ENCODE measurements around the gene MGME1. TPM values are rescaled to one million over a fixed set of nuclear protein-coding genes. Genes with fewer than 3 reads are reported as not detected.

Gene MGME1
- total and polyA plus RNA-seq, 2 of the 13 experiments (the other 11 are each of a cell fraction or from before 2014, with no cell fraction given) = 36.7 to 66.6 TPM

GRCh38 chr20:17958373-17959256, 10.2 kb upstream of the MGME1 start (continued):
- TF ChIP-seq REPIN1 (CRISPR knock-in tag; IDR thresholded peaks at IDR 0.05; ENCODE audit: borderline replicate concordance, low read depth) (peak; percentile 21; the same call in 1 of the 2 replicates), ZNF878 (CRISPR knock-in tag; IDR thresholded peaks at IDR 0.05) (no peak), ARID5B (CRISPR knock-in tag; IDR thresholded peaks at IDR 0.05) (peak; percentile 84), ZNF512B (CRISPR knock-in tag; IDR thresholded peaks at IDR 0.05; ENCODE audit: borderline replicate concordance) (peak; percentile 64; the same call in 1 of the 2 replicates), SYNCRIP (IDR thresholded peaks at IDR 0.05; ENCODE audit: insufficient read depth, low read depth, low read length) (no peak), ZNF326 (CRISPR knock-in tag; IDR thresholded peaks at IDR 0.05; ENCODE audit: borderline replicate concordance) (no peak), ZNF230 (CRISPR knock-in tag; IDR thresholded peaks at IDR 0.05) (no peak), PAWR (CRISPR knock-in tag; IDR thresholded peaks at IDR 0.05; ENCODE audit: borderline replicate concordance) (no peak), TFDP2 (CRISPR knock-in tag; IDR thresholded peaks at IDR 0.05) (0 out of 2 replicates have a peak, but pooled peaks have one; percentile 13), ZNF777 (CRISPR knock-in tag; IDR thresholded peaks at IDR 0.05) (0 out of 2 replicates have a peak, but pooled peaks have one; percentile 5), ZNF558 (CRISPR knock-in tag; IDR thresholded peaks at IDR 0.05; ENCODE audit: borderline replicate concordance) (no peak; the same call in 1 of the 2 replicates), CERS6 (CRISPR knock-in tag; IDR thresholded peaks at IDR 0.05) (no peak), ZNF891 (CRISPR knock-in tag; IDR thresholded peaks at IDR 0.05) (no peak), ZNF143 (CRISPR knock-in tag; IDR thresholded peaks at IDR 0.05) (no peak), ZNF10 (CRISPR knock-in tag; IDR thresholded peaks at IDR 0.05; ENCODE audit: borderline replicate concordance, low read depth) (no peak), ZMAT3 (CRISPR knock-in tag; conservative IDR thresholded peaks at IDR 0.05) (no peak), ZNF629 (CRISPR knock-in tag; conservative IDR thresholded peaks at IDR 0.05) (no peak), MAFF (IDR thresholded peaks at IDR 0.05; ENCODE audit: low read depth, low read length) (peak; percentile 91)

All from HepG2 (cell line).